IPS DF 4.7 (cell line): Measurements from ENCODE around the gene ZNF3.

Source experiments
- DNase-seq: peaks from one replicate; pipeline ENCODE4 v3.0.0-alpha.2; 2013; ENCODE audit warnings: low spot score; ENCODE audit errors: extremely low read depth

The ZNF3 gene

GRCh38 chr7:100109521-100110163, 28.1 kb upstream of the ZNF3 start:
- DNase-seq = no peak

GRCh38 chr7:100107890-100108289, 26.4 kb upstream of the ZNF3 start:
- no peak for DNase-seq

GRCh38 chr7:100107125-100107737, 25.7 kb upstream of the ZNF3 start:
- no peak for DNase-seq

GRCh38 chr7:100106633-100107032, 25.1 kb upstream of the ZNF3 start:
- no peak for DNase-seq

- DNase-seq = no peak
Observed at GRCh38 chr7:100105534-100105933, 24.0 kb upstream of the ZNF3 start.

GRCh38 chr7:100102950-100103840, 21.7 kb upstream of the ZNF3 start:
- no peak for DNase-seq

GRCh38 chr7:100101016-100101862, 19.7 kb upstream of the ZNF3 start, which contains the start of the genes AP4M1 and MCM7:
TSS of gene AP4M1 (plus strand) at chr7:100101643. CDS start at chr7:100101715, 72 bp downstream.
TSS of gene MCM7 (minus strand) at chr7:100101397. CDS start at chr7:100101294, 103 bp downstream.
- DNase-seq = no peak

GRCh38 chr7:100100420-100101015, 19.0 kb upstream of the ZNF3 start:
- DNase-seq = no peak

- no peak for DNase-seq
Observed at GRCh38 chr7:100099452-100099851, 17.9 kb upstream of the ZNF3 start.

- no peak for DNase-seq
Observed at GRCh38 chr7:100098913-100099312, 17.4 kb upstream of the ZNF3 start.

GRCh38 chr7:100095704-100096103, 14.2 kb upstream of the ZNF3 start:
- DNase-seq = no peak

- no peak for DNase-seq
Observed at GRCh38 chr7:100095289-100095688, 13.8 kb upstream of the ZNF3 start.

GRCh38 chr7:100093925-100094486, 12.5 kb upstream of the ZNF3 start:
- no peak for DNase-seq

GRCh38 chr7:100093498-100093897, 12.0 kb upstream of the ZNF3 start:
- no peak for DNase-seq

- DNase-seq = no peak
Observed at GRCh38 chr7:100093054-100093453, 11.5 kb upstream of the ZNF3 start.

GRCh38 chr7:100091411-100092181, 10.1 kb upstream of the ZNF3 start:
- DNase-seq = no peak

- DNase-seq = no peak
Observed at GRCh38 chr7:100090527-100091410, 9.2 kb upstream of the ZNF3 start.

- no peak for DNase-seq
Observed at GRCh38 chr7:100089458-100090196, 8.1 kb upstream of the ZNF3 start.
